GM18861 (cell line): ENCODE measurements around the gene ARMH1.

Experiments used
- ATAC-seq: cut with Tn5 transposase; IDR thresholded peaks from one replicate; pipeline ENCODE4 v1.9.1; 2021; ENCODE audit not compliant: unreplicated experiment

Gene ARMH1

GRCh38 chr1:44643721-44644334, 30.7 kb upstream of the ARMH1 start:
- no peak for ATAC-seq

DNA sequence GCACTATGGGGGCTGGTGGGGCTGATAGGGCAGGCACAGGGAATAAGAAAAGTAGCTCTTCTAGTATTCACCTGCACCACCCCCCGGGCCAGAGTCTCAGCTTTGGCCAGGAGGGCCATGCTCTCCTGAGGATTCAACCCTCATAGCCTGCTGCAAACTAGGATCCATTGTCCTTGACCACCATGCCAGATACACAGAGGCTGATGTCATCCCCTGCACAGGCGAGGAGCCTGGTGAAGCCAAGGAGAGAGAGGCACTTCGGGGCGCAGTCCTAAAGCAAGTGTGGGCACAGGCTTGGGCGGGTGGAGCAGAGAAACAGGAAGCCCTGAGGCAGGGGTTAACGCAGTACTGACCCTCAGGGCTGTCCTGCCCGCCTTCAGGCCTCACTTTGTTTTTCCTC, 29.7 kb upstream of the ARMH1 start:
- ATAC-seq: no peak

- no peak for ATAC-seq
Measured at GRCh38 chr1:44645476-44646244, 28.9 kb upstream of the ARMH1 start.

DNA sequence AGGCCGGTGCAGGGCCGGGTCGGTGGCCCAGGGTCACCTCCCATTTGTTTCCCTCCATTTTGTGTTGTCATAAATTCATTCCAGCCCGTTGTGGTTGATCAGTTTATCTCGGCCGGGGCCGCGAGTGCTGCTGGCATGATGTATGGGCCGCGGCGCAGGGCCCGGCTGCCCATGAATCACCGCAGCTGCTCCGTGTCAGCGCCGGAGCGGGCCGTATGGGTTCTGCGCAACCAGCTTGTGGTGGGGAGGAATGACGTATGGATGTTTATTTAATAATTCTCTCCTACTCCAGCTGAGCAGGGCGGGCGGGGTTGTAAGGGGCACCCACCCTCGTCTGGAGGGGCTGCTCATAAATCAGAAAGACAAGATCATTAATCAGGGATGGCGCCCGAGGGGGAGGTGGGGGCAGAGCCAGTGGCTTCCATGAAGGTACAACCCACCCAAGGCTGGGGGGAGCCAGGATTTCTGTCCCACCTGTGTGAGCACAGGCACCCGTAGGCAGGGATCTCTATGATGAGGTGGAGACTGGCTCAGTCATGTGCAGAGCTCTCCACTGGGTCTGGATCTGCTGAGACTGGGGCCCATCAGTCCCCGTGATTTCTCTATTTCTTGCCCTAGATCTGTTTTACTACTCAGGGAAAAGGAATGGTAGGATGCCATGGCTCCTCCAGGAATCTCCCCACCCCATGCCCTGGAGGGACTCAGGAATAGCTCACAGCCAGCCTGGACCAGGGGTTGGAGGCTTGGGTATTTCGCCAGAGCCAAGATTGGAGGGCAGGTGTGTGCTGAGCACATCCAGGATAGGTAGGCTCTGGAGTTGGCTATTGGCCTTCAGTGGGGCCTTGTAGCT, 28.0 kb upstream of the ARMH1 start:
- ATAC-seq: no peak

GRCh38 chr1:44647896-44648295, 26.6 kb upstream of the ARMH1 start:
- no peak for ATAC-seq

GRCh38 chr1:44648529-44649250, 25.8 kb upstream of the ARMH1 start:
- ATAC-seq: no peak

- ATAC-seq: no peak
Measured at GRCh38 chr1:44649788-44650158, 24.7 kb upstream of the ARMH1 start.

- no peak for ATAC-seq
Measured at GRCh38 chr1:44650159-44650831, 24.2 kb upstream of the ARMH1 start.

DNA sequence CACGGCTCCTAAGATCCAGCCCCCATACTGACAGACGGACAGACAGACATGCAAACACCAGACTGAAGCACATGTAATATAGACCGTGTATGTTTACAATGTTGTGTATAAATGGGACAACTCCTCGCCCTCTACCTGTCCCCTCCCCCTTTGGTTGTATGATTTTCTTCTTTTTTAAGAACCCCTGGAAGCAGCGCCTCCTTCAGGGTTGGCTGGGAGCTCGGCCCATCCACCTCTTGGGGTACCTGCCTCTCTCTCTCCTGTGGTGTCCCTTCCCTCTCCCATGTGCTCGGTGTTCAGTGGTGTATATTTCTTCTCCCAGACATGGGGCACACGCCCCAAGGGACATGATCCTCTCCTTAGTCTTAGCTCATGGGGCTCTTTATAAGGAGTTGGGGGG, 23.4 kb upstream of the ARMH1 start:
- no peak for ATAC-seq

DNA sequence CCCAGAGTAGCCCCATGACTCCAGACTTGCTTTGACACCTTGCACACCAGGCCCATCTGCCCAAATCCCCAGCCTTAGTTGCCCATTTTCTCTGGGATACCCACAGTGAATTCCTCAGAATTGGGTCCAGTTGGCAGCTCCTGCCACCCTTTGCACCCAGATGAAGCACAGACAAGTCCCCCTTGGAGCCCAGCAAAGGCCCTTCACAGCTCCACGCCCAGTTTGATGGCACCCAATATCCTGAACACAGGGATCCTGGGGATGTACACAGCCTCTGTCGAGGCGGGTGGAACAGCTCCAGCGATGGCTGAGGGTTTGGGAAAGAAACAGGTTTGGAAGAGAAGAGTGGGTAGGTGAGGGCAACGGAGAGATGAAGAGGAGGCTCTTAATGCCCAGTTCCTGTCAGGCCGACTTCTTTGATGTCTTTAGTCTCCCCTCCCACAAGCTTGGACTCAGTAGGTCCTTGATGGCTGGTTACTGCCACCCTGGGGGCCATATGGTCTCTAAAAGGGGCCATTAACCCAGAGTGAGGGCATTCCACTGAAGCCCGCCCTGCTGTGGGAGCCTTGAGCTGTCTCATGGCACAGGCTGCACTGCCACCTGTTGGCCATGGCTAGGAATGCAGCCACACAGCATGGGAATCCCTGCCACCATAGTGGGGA, 21.9 kb upstream of the ARMH1 start:
- no peak for ATAC-seq

DNA sequence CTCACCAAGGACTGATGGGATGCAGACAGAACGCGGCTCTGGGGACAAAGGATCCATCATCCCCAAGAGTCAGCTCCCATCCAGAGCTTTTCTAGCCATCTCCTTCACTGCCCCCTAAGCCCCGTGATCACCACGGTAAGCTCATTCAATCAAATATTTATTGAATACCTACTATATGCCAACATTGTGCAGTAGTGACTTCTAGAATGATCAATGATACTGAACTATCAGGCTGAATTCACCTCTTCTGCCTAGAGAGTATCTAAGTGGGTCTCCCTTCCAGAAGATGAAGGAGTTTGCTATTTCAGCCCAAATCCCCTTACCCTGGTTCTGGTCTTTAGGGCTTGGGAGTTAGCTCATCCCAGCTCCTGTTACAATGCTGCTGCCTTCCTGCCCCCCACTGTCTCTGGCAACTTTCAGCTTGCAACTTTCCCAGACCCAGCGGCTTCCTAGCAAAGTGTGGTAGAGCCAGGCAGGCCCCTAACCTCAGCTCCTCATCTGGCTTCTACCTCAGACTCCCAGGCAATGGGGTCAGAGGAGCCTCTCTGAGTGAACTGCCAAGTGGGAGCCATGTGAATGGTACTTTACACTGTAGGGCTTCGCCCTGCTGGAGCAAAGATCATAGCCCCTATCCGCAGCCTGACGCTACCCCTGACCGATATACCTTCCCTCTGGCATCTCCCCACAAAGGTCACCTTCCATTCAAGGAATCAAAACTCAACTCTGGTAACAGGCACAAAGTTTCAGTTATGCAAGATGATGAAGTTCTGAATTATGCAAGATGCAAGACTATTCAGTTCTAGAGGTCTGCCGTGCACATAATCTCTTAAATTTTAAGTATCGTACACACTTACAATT, 21.2 kb upstream of the ARMH1 start:
- ATAC-seq: no peak

DNA sequence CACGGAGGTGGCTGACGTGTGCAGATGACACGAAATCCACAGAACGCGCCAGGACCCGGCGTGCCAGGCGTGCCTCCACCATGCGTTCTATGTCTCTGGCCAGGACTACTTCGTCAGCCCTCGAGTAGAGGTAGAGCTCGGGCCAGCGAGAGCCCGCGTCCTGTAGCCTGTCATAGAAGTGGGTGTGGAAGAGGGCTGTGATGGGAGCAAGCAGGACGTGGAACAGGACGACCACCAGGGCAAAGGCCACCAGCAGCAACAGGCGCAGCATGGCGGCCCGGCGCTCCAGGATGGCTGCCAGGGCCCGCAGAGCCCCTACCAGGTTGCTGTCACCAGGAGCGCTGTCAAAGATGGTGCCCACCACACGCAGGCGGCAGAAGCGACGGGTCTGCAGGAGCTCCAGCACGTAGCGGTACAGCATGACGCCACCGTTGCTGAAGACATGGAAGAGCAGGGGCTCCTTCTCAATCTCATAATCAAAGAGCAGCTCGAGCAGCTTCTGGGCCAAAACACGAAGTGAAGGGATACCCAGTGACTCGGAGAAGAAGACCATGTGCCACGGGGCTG, 19.8 kb upstream of the ARMH1 start:
- no peak for ATAC-seq

DNA sequence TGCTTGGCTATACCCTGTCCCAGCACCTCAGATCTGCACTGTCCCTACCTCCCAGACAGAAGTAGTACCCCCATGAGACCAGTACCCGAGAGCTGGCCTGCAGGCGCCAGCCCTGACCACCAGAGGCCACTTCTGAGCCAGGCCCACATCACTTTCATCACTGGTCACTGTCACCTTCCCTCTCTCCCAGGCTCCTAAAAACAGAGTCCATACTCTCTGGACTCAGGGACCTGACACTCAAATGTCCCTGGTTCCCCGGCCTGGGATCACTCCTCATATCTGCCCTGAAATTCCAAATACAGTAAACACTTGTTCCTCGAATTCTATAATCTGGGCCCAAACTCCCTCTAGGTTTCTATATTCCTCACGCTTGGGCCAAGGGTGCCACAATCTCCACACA, 18.9 kb upstream of the ARMH1 start:
- no peak for ATAC-seq

GRCh38 chr1:44659566-44659965, 14.9 kb upstream of the ARMH1 start:
- no peak for ATAC-seq

DNA sequence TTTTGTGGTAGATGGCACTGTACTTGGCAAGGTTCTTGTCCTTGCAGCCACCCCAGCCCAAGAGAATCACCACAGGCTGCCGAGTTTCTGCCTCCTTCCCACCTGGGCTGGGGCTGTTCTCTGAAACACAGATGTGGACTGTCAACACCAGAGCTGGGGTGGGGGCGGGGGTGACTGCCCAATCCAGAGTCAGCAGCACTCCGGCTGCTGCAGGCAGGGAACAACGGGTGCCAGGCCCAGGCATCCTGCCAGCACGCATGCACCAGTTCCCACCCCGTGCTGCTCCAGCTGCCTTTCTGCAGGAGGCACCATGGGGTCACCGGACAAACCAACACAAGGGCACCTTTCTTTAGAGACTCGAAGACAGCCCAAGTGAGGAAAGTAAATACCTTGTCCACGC, 14.3 kb upstream of the ARMH1 start:
- ATAC-seq: no peak

DNA sequence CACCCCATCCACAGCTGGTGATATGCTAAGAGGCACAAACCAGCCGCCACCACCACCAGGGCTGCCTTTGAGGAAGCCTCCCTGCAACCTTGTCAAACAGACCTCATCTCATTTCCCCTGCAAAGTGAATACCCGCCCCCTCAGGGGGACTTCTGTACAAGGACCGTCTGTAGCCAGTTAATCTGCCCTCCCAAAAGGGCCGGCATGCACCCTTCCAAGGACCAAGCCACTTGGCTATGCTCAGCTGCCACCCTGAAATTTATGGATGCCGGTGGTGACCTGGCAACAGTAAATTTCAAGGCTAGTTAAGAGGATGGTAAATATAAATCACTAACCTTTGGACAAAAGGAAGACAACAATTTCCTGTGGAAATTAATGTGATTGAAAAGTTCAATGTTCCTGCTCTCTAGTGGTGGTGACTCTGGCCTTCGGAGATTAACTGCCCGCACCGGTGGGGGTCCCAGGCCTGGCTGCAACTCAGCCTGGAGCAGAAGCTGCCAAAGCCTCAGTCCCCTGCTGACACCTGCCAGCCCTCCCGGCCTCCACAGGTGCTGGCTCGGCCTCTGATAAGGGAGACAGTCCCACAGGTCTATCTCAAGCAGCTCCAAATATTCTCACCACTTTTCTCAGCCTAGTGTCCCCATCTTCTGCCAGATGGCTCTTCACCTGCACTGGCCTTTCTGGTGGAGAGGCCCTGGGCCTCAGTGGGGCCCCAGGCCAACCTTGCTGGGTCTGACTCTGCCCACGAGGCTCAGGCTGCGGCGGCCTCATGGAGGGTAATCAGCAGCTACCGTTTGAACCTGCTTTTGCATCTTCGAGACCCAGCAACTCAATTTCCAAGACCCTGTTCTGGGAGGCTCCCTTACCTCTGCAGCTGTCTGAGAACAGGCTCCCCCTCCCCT, 12.5 kb upstream of the ARMH1 start:
- ATAC-seq: no peak

- no peak for ATAC-seq
Measured at GRCh38 chr1:44662683-44663030, 11.9 kb upstream of the ARMH1 start.

DNA sequence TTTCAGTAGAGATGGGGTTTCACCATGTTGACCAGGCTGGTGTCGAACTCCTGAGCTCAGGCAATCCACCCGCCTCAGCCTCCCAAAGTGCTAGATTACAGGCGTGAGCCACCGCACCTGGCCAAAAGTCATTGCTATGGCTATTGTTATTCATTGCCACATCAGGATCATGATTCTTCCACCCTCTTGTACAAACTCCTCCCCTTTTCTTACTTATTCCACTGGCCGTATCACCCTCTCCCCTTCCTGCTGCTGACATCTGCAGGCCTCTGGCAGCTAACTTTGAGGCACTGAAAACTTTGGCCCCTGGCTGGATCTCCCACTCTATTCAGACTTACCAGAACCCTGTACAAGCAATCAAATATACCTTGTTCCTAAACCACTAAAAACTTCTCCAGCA, 11.1 kb upstream of the ARMH1 start:
- no peak for ATAC-seq
